GM20000 (cell line): ENCODE data around the gene TSLP.

Experiments
- DNase-seq: peaks from one replicate; pipeline ENCODE4 v3.0.0; 2012; ENCODE audit warnings: low spot score
- TF ChIP-seq, protein P1 (sequence below): IDR thresholded peaks from 2 replicates; pipeline ENCODE4 v1.5.1; 2012; ENCODE audit warnings: mild to moderate bottlenecking, control low read depth; ENCODE audit errors: extremely low read depth, missing control alignments

TSLP gene

DNA sequence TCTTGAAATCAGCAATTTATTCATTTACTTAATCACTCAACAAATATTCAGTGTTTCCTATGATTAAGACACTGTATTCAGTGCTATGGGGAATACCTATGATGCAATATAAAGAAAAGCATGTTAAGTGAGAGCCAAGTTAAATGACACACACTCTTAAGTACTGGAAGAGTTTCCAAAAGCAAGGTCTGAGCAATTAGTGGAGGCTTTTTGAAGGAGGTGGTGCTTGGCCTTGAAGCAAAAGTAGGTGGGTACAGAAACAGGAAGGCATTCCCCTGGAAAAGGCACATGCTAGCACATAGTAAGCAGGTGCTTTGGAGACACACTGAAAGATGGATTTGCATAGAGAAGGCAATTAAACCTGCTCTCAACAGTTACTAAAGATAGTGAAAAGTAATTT is 4.0 kb downstream of the TSLP start:
- DNase-seq, result no peak
- TF ChIP-seq, protein P1, sequence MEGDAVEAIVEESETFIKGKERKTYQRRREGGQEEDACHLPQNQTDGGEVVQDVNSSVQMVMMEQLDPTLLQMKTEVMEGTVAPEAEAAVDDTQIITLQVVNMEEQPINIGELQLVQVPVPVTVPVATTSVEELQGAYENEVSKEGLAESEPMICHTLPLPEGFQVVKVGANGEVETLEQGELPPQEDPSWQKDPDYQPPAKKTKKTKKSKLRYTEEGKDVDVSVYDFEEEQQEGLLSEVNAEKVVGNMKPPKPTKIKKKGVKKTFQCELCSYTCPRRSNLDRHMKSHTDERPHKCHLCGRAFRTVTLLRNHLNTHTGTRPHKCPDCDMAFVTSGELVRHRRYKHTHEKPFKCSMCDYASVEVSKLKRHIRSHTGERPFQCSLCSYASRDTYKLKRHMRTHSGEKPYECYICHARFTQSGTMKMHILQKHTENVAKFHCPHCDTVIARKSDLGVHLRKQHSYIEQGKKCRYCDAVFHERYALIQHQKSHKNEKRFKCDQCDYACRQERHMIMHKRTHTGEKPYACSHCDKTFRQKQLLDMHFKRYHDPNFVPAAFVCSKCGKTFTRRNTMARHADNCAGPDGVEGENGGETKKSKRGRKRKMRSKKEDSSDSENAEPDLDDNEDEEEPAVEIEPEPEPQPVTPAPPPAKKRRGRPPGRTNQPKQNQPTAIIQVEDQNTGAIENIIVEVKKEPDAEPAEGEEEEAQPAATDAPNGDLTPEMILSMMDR, result no peak

DNA sequence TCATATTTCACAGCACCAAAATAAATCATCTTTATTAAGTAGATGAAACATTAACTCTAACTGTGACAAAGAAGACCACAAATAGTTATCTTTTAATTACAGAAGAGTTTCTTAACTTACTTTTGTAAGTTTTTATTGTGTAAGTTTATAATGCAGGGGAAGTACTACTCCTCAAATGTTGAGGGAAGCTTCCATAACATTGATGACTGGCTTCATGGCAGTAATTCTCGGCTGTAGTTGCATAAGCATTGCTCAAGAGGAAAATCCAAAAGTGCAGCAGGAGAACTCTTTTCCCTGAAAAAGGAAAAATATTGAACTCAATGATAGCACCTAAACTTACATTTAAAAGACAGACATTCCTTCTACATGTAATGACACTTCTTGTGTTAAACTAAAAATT is 4.6 kb downstream of the TSLP start:
- DNase-seq, result no peak
- TF ChIP-seq, protein P1, result no peak

DNA sequence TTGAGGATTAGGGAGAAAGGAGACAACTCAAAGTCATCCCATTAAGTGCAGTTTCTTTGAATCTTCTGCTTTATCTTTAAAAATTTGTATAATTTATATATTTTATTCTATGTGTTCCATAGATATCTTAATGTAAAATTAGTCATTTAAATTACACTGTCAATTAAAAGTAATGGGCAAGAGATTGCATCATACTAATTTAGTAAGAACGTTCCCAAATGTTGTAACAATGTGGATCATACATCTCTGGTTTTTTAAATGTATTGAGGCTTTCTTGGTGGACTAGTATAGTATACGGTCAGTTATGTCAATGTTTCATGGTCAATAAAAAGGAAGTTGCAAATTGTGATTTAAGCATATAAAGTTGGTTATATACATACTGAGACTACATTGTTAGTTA is 6.2 kb downstream of the TSLP start:
- DNase-seq, result no peak
- TF ChIP-seq, protein P1, result no peak

DNA sequence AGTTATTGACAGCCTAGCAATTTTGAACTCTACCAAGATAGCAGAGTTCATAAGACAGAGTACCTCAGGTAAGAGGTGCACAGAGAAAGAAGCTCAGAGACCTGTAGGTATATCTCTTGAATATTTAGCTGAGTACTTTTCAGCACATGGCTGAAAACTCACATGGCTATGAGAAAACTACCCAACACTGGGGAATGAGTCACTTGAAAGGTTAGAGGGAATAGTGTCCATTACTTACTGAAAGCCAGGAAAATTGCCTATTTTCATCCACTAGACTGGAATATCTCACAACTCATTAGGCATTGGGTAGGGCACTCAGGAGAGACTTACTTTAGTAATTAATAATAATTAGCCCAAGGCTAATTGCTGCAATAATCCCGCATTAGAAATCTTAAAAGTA is 8.3 kb downstream of the TSLP start:
- DNase-seq, result no peak
- TF ChIP-seq, protein P1, result no peak

DNA sequence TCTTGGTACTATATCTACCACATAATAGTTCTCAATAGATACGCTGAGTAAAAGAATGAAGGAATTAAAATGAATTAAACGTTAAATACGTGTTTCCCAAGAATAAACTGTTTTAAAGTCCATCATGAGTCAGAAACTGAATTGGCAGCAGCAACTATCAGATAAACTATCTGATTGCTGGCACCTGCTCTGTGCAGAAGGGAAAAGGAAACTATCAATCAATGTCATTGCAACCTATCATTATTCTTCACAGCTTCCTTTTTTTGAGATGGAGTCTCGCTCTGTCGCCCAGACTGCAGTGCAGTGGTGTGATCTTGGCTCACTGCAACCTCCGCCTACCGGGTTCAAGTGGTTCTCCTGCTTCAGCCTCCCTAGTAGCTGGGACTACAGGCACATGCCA is 11.8 kb downstream of the TSLP start:
- DNase-seq, result no peak
- TF ChIP-seq, protein P1, result no peak

DNA sequence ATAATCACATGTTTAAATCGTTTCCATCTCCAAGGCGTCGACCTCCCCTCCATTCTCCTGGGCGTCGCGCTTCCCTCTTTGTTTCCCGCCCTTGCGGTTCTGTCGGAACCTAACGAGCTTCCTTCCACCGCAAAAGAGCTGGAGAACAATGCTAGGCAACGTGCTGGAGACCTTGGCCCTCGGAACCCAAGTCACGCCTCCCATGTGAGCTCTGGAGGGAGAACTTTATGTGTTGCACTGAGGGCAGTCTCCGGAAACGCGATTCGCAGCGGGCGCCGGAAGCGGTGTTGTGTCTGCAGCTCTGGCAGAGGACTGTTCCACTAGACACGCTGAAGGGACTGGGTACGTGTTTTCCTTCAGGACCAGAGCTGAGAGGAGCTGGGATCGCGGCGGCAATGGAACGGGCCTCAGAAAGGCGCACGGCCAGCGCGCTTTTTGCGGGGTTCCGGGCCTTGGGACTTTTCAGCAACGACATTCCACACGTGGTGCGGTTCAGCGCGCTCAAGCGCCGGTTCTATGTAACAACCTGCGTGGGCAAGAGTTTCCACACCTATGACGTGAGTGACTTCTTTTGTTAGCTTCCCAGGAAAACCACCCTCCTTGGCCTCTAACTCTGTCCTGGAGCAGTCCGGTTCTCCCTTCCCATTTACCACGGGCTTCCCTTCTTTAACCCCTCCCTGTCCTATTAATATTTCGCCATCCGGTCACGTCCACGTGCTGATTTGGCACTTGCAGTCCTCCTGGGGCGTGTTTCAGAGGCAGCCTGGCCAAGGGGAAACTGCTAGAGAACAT is 20.7 kb downstream of the TSLP start, which contains the start of gene WDR36:
Gene WDR36 (plus strand): TSS at position 287 of the 792 bp plus-strand sequence. CDS start 109 bp downstream, at position 396.
- TF ChIP-seq, protein P1, result no peak
- DNase-seq, result peak; percentile 80

DNA sequence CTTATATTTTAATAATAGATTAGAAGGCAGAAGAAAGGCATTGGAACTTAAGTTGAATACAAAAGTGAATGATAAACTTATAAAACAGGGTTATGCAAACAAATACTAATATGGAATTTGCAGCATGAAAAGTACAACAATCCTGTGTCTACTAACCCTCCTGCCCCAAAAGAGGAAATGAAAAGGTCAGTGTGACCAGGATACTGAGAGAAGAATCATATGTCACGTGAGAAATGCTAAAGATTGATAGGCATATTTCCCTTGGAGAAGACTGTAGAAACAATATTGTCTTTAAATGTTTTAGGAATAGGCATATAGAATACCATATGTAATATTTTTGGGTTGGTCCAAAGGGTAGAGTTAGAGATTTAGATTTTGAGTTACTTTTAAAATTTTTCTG is 24.5 kb downstream of the TSLP start:
- TF ChIP-seq, protein P1, result no peak
- no peak for DNase-seq
